Testis (tissue), 2 donors: ENCODE data around the gene TLE3.

ENCODE experiments used
- CTCF ChIP-seq, 3 experiments: fragments of 450-650 bp in 2 of 3; fragments of 200-600 bp in 1 of 3; sonication (generic) in 1 of 3; IDR thresholded peaks; one replicate each; pipeline ENCODE4 v1.5.1; 2016 to 2019; ENCODE audit warnings: antibody characterized with exemption in 3 of 3, mild to moderate bottlenecking in 2 of 3, moderate library complexity in 1 of 3
- POLR2A ChIP-seq: fragments of 450-650 bp; IDR thresholded peaks from one replicate; pipeline ENCODE4 v1.6.1; 2017; ENCODE audit warnings: antibody characterized with exemption, mild to moderate bottlenecking, moderate library complexity

GRCh38 chr15:70057931-70058641, 39.6 kb downstream of the TLE3 start:
- TF ChIP-seq CTCF (IDR thresholded peaks at IDR 0.05) (no peak), POLR2A (no peak)
